Large intestine (tissue), 3 donors: ENCODE data around the gene RASSF5. TPM values are rescaled to one million over a fixed set of nuclear protein-coding genes. Genes with fewer than 3 reads are reported as not detected.

Experiments
- DNase-seq, 2 donors: peaks; one replicate each; pipeline versions ENCODE4 v3.0.0 to v3.0.0-alpha.2; 2013
- H3K27ac ChIP-seq: one replicate; pipeline ENCODE4 v1.5.1; 2013; ENCODE audit warnings: low read length
- H3K27me3 ChIP-seq: 2 replicates; pipeline ENCODE4 v1.6.1; 2013; ENCODE audit warnings: low read length; ENCODE audit not compliant: control insufficient read depth, insufficient read depth
- H3K36me3 ChIP-seq: 2 replicates; pipeline ENCODE4 v1.6.1; 2013; ENCODE audit warnings: low read length; ENCODE audit not compliant: control insufficient read depth, insufficient read depth
- H3K4me1 ChIP-seq: one replicate; pipeline ENCODE4 v1.6.1; 2013; ENCODE audit warnings: low read length; ENCODE audit not compliant: control insufficient read depth, insufficient read depth
- H3K4me3 ChIP-seq: one replicate; pipeline ENCODE4 v1.5.1; 2013; ENCODE audit warnings: low read length
- H3K9me3 ChIP-seq: one replicate; pipeline ENCODE4 v1.6.1; 2013; ENCODE audit warnings: mild to moderate bottlenecking, low read depth, low read length, moderate library complexity; ENCODE audit not compliant: control insufficient read depth
- WGBS: methylation state at CpG from one replicate; pipeline ENCODE4 v1.1.5; 2013; ENCODE audit warnings: low lambda C conversion rate; ENCODE audit not compliant: insufficient coverage; 5-methylcytosine and 5-hydroxymethylcytosine counted together
- polyA plus RNA-seq: library from polyadenylated mRNA; unstranded; fragments of 120-200 nt; gene quantifications from one replicate; pipeline ENCODE4 v1.2.1, GENCODE V29; 2013

The RASSF5 gene
- polyA plus RNA-seq, 1 donor: 5.7 TPM

DNA sequence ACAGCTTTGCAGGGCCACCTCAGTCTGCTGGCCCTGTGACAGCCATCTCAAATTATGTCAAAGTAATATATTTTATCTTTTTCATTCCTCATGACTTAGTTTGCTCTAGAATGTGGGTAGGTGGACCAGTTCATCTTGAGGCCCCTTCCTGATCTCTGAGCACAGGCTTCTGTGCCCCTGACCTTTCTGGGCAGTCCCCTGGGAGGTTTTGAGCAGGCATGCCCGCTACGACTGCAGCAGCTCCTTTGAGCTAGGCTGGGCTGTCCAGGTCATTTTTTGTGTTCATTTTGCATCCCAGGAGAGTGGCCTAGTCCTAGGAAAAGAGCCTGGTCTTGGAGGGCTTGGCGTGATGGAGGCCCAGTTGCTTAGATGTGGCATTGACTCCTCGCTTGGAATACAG, 62.2 kb downstream of the RASSF5 start:
- H3K4me1 ChIP-seq: no peaks in the 10 kb centered on the region
- H3K4me3 ChIP-seq: no peak overlapping the region
- H3K27me3 ChIP-seq: no peaks in the 10 kb centered on the region
- H3K9me3 ChIP-seq: no peaks in the 10 kb centered on the region
- H3K36me3 ChIP-seq: no peaks in the 10 kb centered on the region
- no peak overlapping the region for H3K27ac ChIP-seq
- no CpG with 5 or more reads among the region's 4 CpGs for whole genome bisulfite sequencing
- DNase-seq: no peak

DNA sequence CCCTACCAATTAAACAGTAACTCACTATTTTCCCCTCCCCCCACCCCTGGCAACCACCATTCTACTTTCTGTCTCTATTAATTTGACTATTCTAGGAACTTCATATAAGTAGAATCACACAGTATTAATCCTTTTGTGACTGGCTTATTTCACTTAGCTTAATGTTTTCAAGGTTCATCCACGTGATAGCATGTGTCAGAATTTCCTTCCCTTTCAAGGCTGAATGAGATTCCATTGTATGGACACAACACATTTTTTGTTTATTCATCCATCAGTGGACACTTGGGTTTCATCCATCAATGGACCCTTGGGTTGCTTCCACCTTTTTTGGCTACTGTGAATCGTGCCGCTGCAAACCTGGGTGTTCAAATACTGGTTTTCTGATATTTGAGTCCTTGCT, 63.2 kb downstream of the RASSF5 start:
- Histone ChIP-seq H3K27ac (no peak overlapping the region), H3K4me3 (no peak overlapping the region), H3K4me1 (no peaks in the 10 kb centered on the region), H3K9me3 (no peaks in the 10 kb centered on the region), H3K27me3 (no peaks in the 10 kb centered on the region), H3K36me3 (no peaks in the 10 kb centered on the region)
- DNase-seq: no peak
- WGBS: no CpG with 5 or more reads among the region's 3 CpGs

DNA sequence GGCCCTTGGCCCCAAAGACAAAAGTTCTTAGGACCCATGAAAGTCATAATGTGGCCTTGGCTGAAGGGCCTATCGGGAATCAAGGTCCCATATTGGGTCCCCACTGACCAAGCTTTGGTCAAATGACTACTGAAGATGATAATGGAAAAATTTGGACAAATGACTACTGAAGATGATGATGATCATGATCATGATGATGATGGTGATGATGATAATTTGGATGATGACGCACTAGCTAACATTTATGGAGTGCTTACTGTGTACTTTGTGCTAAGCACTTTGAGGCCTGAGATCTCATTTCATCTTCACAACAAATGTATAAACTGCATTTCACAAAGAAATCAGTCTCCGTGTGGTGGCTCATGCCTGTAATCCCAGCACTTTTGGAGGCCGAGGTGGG, 65.5 kb downstream of the RASSF5 start:
- Histone ChIP-seq H3K4me3 (no peak overlapping the region), H3K27ac (no peak overlapping the region), H3K4me1 (no peaks in the 10 kb centered on the region), H3K36me3 (no peaks in the 10 kb centered on the region), H3K9me3 (no peaks in the 10 kb centered on the region), H3K27me3 (no peaks in the 10 kb centered on the region)
- WGBS: no CpG with 5 or more reads among the region's 4 CpGs
- DNase-seq: no peak

DNA sequence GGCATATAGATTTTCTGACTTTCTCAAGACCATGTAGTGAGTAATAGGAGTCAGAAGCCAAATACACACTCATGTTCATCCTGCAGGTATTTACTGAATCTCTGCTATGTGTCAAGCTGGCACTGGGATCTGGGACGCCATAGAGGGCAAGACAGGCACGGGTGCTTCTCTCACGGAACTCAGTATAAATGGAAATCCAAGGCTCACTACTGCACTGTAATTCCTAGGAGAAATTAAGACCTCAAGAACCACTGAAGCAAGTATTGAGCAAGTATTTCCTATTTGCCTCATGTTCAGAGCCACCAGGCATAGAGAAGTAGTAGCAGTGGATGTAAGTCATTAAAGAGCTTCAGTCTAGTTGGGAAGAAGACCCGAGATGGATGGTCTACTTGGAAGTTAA, 66.0 kb downstream of the RASSF5 start:
- Histone ChIP-seq H3K36me3 (no peaks in the 10 kb centered on the region), H3K27ac (no peak overlapping the region), H3K27me3 (no peaks in the 10 kb centered on the region), H3K4me1 (no peaks in the 10 kb centered on the region), H3K9me3 (no peaks in the 10 kb centered on the region), H3K4me3 (no peak overlapping the region)
- DNase-seq: no peak
- no CpG with 5 or more reads among the region's 4 CpGs for WGBS

DNA sequence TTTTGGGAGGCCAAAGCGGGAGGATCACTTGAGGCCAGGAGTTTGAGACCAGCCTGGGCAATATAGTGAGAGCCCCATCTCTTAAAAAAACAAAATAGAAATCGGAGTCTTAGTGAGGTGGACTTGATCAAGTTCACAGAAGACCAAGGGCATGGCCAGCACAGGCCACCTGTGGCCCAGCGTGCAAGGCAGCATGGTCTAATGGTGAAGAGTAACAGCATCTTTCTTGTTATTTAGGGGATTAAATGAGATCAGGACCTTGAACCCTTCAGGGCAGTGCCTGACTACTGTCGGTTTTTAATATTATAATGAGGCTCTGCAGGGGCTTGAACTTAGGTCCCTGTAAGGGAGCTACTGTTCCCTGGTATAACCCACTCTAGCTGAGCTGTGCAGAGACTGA, 66.4 kb downstream of the RASSF5 start:
- no peak for DNase-seq
- no peak overlapping the region for H3K4me3 ChIP-seq
- H3K36me3 ChIP-seq: no peaks in the 10 kb centered on the region
- no CpG with 5 or more reads among the region's 4 CpGs for WGBS
- no peak overlapping the region for H3K27ac ChIP-seq
- no peaks in the 10 kb centered on the region for H3K27me3 ChIP-seq
- H3K4me1 ChIP-seq: no peaks in the 10 kb centered on the region
- H3K9me3 ChIP-seq: no peaks in the 10 kb centered on the region

DNA sequence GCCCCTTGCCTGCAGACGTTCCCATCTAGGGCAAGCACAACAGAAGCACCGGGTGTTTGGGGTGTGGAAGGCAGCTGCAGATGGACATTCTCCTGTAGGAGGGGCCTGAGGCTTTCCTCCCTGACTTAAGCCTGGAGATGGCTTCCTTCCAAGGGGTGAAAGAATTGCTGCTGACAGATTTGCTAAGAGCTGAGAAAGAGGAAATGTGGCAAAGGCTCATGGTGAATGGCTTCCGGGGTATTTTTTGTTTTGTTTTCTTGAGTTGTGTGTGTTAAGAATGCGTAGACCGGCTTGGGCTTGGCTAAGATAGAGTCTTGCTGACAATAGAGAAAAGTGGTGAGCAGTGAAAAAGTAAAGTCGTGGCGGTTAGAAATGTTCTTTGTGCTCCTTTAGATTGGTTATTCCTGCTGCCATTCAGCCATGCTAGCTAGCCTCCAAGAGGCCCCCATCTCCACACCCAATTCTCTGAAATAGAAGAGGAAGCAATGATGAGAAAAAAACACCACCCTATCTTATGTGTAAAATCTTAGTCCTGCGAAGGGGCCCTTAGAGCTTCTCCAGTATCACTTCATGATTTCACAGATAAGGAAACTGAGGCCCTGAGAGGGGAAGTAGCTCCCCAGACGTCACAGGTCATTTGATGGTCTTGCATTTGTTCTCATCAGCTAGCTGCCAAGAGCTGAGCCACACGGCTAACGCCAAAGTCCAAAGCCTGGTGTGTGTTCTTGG, 68.0 kb downstream of the RASSF5 start:
- H3K4me3 ChIP-seq: no peak overlapping the region
- no peaks in the 10 kb centered on the region for H3K9me3 ChIP-seq
- H3K27me3 ChIP-seq: no peaks in the 10 kb centered on the region
- DNase-seq: peak; percentile 28 to 39
- WGBS: no CpG with 5 or more reads among the region's 11 CpGs
- H3K27ac ChIP-seq: peak overlapping the region; percentile 32
- H3K36me3 ChIP-seq: no peaks in the 10 kb centered on the region
- no peaks in the 10 kb centered on the region for H3K4me1 ChIP-seq

DNA sequence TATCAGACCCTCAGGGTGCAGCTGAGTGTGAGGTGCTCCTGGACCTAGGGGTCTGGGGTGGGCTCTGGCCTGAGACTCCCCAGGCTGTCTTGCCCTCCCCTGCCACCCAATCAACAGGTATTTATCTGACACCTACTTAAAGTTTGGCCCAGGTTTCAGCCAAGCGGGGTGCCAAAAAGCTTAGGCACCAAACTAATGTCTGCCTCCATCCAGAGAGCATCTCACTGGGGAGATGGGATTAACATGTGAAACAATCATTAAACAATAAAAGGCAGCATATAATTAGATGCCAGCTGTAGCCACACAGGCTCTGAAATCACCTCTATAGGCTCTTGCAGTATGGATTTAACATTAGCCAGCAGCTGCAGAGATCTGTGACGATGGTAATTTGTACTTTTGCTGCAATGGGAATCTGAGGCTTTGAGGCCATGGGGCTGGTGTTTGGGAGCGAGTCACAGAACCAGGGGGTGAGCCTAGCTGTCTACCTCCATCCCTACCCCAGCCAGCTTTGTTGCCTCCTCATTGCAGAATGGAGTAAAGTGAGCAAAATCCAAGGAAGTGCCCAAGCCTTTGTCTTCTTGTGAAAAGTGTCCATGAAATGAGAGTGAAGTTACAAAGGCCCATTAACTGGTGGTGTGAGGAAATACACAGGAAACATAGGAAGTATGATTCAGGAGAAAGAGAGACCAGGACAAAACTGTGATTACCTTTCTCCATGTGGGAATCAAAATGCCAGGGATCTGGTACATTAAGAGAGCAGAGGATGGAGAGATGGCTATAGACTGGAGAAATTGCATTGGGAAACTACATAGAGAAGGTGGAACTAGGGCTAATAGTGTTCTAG, 68.8 kb downstream of the RASSF5 start:
- WGBS: no CpG with 5 or more reads among the region's 3 CpGs
- no peak overlapping the region for H3K4me3 ChIP-seq
- peak overlapping the region; percentile 32 for H3K27ac ChIP-seq
- DNase-seq: no peak
- no peaks in the 10 kb centered on the region for H3K9me3 ChIP-seq
- H3K27me3 ChIP-seq: no peaks in the 10 kb centered on the region
- no peaks in the 10 kb centered on the region for H3K4me1 ChIP-seq
- H3K36me3 ChIP-seq: no peaks in the 10 kb centered on the region

DNA sequence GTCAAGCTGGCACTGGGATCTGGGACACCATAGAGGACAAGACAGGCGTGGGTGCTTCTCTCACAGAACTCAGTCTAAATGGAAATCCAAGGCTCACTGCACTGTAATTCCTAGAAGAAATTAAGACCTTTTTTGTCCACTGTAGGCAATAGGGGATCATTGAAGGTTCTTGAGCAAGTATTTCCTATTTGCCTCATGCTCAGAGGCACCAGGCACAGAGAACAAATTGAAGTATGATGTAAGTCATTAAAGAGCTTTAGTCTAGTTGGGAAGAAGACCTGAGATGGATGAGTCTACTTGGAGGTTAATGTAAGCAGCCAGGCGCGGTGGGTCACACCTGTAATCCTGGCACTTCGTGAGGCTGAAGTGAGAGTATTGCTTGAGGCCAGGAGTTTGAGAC, 70.3 kb downstream of the RASSF5 start:
- H3K27ac ChIP-seq: no peak overlapping the region
- no peaks in the 10 kb centered on the region for H3K9me3 ChIP-seq
- H3K36me3 ChIP-seq: no peaks in the 10 kb centered on the region
- H3K4me1 ChIP-seq: no peaks in the 10 kb centered on the region
- WGBS: no CpG with 5 or more reads among the region's 4 CpGs
- no peak for DNase-seq
- no peaks in the 10 kb centered on the region for H3K27me3 ChIP-seq
- H3K4me3 ChIP-seq: no peak overlapping the region

DNA sequence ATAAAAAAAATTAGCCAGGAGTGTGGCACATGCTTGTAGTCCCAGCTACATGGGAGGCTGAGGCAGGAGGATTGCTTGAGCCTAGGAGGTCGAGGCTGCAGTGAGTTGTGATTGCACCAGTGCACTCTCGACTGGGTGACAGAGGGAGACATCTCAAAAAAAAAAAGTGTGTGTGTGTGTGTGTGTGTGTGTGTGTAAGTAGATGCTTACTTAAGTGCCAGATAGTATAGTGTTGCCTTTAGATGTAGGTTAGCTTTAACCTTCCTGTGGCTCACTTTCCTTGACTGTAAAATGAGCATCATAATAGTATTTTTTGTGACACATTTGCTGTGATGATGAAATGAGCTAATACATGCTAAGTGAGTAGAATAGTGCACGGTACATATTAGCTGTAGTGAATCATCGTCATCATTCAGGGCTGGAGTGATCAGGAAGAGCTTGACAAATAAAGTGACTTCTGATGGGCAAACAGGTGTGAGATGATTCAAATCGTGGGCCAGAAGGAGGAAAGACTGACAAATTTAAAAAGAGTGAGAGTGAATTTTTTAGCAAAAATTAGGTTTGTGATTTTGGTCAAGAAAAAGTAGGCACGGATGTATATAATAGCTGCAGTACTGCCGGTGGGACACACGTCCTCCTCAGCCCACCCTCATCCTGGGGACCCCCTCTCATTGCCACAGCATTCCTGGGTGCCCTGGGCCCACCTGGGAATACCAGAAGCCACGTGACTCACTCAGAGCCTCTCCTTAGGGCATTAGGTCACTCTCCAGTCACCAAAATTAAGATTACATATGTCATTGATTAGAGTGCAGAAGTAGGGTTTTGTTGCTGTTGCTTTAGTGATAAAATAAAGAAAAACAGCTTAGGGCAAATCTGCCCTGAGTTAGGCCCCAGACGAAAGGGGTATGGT, 71.0 kb downstream of the RASSF5 start:
- Histone ChIP-seq H3K4me1 (no peaks in the 10 kb centered on the region), H3K27me3 (no peaks in the 10 kb centered on the region), H3K9me3 (no peaks in the 10 kb centered on the region), H3K27ac (no peak overlapping the region), H3K4me3 (no peak overlapping the region), H3K36me3 (no peaks in the 10 kb centered on the region)
- 76% methylated on average over 3 of the region's 10 CpGs for WGBS
- no peak for DNase-seq

DNA sequence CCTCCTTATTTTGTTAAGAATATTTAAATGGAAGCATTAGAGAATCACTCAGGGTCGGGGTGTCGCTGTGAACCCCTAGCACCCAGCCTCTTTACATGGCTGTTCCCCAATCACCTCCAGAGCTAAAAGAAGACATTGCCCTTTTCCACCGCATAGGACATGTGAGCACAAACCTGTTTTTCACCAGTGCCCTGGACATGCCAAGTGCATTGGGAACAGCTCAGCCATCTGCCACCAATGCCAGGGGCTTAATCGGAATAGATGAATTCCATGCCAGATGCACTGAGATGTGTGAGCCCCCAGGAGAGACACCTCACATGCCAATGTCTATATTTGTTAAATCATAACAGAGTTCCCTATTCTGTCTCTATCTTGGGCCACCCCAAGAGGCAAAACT, 71.6 kb downstream of the RASSF5 start:
- Histone ChIP-seq H3K27ac (no peak overlapping the region), H3K9me3 (no peaks in the 10 kb centered on the region), H3K4me3 (no peak overlapping the region), H3K36me3 (no peaks in the 10 kb centered on the region), H3K4me1 (no peaks in the 10 kb centered on the region), H3K27me3 (no peaks in the 10 kb centered on the region)
- WGBS: 80% methylated on average over 1 of the region's 4 CpGs
- DNase-seq: no peak
